ENCODE results near the gene FAM53B.

The FAM53B gene

DNA sequence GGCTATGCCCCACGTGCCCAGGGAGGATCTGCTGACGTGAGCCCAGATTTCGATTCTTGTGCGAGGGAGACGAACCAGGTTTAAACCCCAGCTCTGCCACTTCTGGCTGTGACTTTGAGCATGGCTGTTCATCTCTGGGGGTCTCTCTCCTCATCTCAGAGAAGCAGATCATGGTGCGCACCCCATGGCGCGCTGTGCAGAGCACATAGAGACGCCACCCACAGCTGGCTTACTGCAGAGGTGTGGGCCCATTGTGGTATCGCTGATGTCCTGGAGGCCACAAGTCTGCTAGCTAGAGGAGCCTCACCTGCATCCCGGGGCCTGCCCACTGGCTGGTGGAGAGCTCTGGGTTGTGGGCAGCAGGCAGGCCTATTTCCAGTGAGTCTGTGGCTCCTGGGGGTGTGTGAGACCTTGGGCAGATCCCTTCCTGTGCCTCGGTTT, 142.0 kb downstream of the FAM53B start:
- Histone ChIP-seq H3K27me3 (ENCODE audit: insufficient read depth, low read depth, severe bottlenecking) (no peaks in the 10 kb centered on the region), H3K4me3 (ENCODE audit: low read depth, low read length) (no peak overlapping the region), H3K9me3 (ENCODE audit: severe bottlenecking) (no peaks in the 10 kb centered on the region), H3K36me3 (no peaks in the 10 kb centered on the region), H3K27ac (no peak overlapping the region)
- TF ChIP-seq, protein P1, sequence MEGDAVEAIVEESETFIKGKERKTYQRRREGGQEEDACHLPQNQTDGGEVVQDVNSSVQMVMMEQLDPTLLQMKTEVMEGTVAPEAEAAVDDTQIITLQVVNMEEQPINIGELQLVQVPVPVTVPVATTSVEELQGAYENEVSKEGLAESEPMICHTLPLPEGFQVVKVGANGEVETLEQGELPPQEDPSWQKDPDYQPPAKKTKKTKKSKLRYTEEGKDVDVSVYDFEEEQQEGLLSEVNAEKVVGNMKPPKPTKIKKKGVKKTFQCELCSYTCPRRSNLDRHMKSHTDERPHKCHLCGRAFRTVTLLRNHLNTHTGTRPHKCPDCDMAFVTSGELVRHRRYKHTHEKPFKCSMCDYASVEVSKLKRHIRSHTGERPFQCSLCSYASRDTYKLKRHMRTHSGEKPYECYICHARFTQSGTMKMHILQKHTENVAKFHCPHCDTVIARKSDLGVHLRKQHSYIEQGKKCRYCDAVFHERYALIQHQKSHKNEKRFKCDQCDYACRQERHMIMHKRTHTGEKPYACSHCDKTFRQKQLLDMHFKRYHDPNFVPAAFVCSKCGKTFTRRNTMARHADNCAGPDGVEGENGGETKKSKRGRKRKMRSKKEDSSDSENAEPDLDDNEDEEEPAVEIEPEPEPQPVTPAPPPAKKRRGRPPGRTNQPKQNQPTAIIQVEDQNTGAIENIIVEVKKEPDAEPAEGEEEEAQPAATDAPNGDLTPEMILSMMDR (IDR thresholded peaks at IDR 0.05; ENCODE audit: low read depth, low read length), result no peak
- DNase-seq, result no peak

DNA sequence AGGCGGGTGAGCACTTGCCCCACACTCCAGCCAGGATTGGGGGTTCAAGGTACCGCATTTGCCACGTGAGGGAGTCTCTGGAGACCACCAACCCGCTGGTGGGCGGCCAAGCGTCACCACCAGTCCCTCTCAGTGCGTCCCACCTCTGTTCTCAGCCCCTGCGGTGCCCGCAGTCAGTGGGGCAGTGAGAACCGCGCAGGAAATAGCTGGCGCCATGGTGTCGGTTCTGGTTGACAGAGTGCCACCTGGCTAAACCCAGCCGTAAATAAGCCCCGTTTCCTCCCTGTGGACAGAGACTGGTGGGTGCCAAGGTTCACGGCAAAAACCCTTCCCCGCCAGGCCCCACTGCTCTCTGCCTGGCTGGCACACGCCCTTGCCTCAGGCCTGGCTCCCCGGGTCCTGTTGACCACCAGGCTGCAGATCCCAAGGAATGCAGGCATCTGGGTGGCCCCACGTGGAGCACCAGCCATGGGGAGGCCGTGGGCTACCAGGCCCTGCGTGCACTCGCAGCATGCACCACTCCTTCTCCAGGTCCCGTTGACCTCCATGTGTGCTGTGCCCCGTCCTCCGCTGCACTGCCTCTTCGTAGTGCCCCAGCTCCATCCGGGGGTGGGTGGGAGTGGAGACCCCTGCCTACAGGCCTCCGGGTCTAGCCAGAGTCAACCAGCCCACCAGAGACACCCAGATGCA, 142.6 kb downstream of the FAM53B start:
- H3K36me3 ChIP-seq, result no peaks in the 10 kb centered on the region
- no peaks in the 10 kb centered on the region for H3K27me3 ChIP-seq (ENCODE audit: insufficient read depth, low read depth, severe bottlenecking)
- no peak overlapping the region for H3K4me3 ChIP-seq (ENCODE audit: low read depth, low read length)
- TF ChIP-seq, protein P1 (IDR thresholded peaks at IDR 0.05; ENCODE audit: low read depth, low read length), result no peak
- H3K9me3 ChIP-seq (ENCODE audit: severe bottlenecking), result no peaks in the 10 kb centered on the region
- no peak overlapping the region for H3K27ac ChIP-seq
- no peak for DNase-seq

DNA sequence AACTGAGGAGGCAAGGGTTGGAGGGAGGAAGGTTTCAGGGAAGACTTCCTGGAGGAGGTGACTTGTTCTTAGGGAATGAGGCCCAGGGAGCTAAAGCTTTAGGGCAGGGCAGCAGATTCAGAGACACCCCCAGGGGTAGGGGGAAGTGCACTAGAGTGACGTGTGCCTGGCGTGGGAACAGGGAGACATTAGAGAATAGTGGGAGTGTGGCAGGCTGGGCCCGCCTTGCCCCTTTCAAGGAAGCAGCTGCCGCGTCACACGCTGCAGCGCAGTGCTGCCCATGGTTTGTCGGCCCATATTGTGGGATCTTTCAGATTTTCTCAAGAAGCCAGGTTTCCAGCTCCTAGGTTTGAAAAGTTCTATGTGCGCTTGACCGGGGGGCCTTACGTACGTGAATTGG, 143.2 kb downstream of the FAM53B start:
- no peak for DNase-seq
- Histone ChIP-seq H3K36me3 (no peaks in the 10 kb centered on the region), H3K4me3 (ENCODE audit: low read depth, low read length) (no peak overlapping the region), H3K27ac (no peak overlapping the region), H3K27me3 (ENCODE audit: insufficient read depth, low read depth, severe bottlenecking) (no peaks in the 10 kb centered on the region), H3K9me3 (ENCODE audit: severe bottlenecking) (no peaks in the 10 kb centered on the region)
- TF ChIP-seq, protein P1 (IDR thresholded peaks at IDR 0.05; ENCODE audit: low read depth, low read length), result no peak

DNA sequence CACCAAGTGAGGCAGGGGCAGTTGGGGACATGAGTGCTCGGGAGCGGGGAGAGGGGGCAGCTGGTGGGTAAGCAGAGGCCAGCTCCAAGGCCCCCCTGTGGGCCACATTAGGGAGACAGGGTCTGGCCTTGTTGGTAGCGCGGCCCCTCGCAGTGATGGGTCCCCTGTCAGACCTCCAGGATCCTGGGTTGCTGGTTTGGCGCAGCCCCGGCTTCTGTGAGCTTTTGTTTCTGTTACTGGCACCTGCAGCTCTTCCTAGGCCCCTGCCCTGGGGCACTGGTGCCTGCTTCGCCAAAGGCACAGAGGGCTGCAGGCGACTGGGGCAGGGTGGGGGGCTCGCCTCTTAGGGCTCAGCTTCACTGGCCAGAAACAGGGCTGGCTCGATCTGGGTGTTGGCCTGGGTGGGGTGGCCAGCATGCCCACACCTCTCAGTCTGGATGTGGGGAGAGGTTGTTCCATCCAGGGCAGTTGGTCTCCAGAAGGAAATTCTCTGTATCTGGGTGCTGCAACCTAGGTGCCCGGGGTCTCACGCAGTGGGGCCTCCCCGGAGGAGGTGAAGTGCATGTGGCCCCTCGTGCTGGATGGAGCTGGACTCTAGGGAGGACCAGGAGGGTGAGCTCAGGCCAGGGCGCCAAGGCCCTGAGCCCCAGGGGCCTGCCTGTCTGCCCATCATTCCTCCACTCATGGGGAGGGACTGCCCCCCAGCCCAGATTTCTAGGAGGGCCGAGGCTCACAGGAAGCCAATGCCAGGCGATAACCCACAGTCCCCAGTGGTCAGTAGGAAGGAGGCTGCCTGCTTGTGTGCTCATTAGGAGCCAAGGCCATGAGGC, 143.9 kb downstream of the FAM53B start:
- H3K27me3 ChIP-seq (ENCODE audit: insufficient read depth, low read depth, severe bottlenecking), result no peaks in the 10 kb centered on the region
- no peak for DNase-seq

DNA sequence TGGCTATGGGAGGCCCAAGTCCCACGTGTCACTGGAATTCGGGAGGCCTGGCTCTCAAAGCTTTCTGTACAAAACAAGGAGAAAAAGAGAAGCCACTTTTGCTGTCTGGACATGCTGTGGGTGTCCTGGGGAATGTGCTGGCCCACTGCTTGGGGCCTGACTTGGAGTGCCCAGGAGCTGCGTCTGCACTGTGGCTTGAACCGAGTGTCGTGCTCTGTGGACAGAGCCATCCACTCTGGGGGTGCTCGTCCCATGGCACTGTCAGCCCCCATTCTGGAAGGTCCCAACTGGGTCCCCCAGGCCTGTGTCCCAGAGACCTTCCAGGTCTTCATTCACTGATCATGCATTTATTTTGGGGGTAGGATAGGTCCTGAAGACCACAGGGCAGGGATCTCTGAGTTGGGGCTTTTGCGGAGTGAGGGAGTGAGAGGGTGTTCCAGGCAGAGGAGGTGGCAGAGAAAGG, 144.6 kb downstream of the FAM53B start:
- no peak overlapping the region for H3K27ac ChIP-seq
- no peaks in the 10 kb centered on the region for H3K36me3 ChIP-seq
- H3K27me3 ChIP-seq (ENCODE audit: insufficient read depth, low read depth, severe bottlenecking), result no peaks in the 10 kb centered on the region
- H3K4me3 ChIP-seq (ENCODE audit: low read depth, low read length), result no peak overlapping the region
- TF ChIP-seq, protein P1 (IDR thresholded peaks at IDR 0.05; ENCODE audit: low read depth, low read length), result no peak
- no peaks in the 10 kb centered on the region for H3K9me3 ChIP-seq (ENCODE audit: severe bottlenecking)
- DNase-seq, result no peak

More for the DNA sequence above, 143.9 kb downstream of the FAM53B start:
- Histone ChIP-seq H3K4me3 (ENCODE audit: low read depth, low read length) (no peak overlapping the region), H3K27ac (no peak overlapping the region), H3K36me3 (no peaks in the 10 kb centered on the region), H3K9me3 (ENCODE audit: severe bottlenecking) (no peaks in the 10 kb centered on the region)
- TF ChIP-seq, protein P1 (IDR thresholded peaks at IDR 0.05; ENCODE audit: low read depth, low read length), result no peak

Data from WERI-Rb-1 (cell line).